ENCODE results near the gene OSCAR. TPM values are rescaled to one million over a fixed set of nuclear protein-coding genes. Genes with fewer than 3 reads are reported as not detected.
A peak's percentile ranks its signal among the peaks of the same experiment; 100 is the strongest.

OSCAR gene
- total RNA-seq, 1 donor from 2014 or later: 0.20 TPM

GRCh38 chr19:54114340-54115108 is 13.9 kb upstream of the OSCAR start:
- Histone ChIP-seq H2AFZ (ENCODE audit: low read depth, low read length) (peak overlapping the region; percentile 96), H3K9ac (ENCODE audit: low read length) (peak overlapping the region; percentile 93), H3K27ac (ENCODE audit: low read depth, low read length) (peak overlapping the region; percentile 88), H3K27me3 (ENCODE audit: insufficient read depth, low read length) (no peaks in the 10 kb centered on the region), H3K4me2 (ENCODE audit: low read length) (peak overlapping the region; percentile 97), H3K36me3 (ENCODE audit: insufficient read depth, low read length) (peaks cover 7% of the 10 kb centered on the region), H3K79me2 (ENCODE audit: insufficient read depth, low read length) (peaks cover 46% of the 10 kb centered on the region), H3K4me3 (ENCODE audit: insufficient read depth, low read depth, low read length) (peak overlapping the region; percentile 94), H4K20me1 (ENCODE audit: insufficient read depth, low read length) (peaks cover 12% of the 10 kb centered on the region), H3K4me1 (ENCODE audit: insufficient read depth, low read length) (peaks cover 11% of the 10 kb centered on the region), H3K9me3 (ENCODE audit: insufficient read depth, low read depth, low read length) (no peaks in the 10 kb centered on the region)
- Mint-ChIP-seq H3K27me3 (ENCODE audit: low read depth, unreplicated experiment) (no peaks in the 10 kb centered on the region), H3K4me1 (ENCODE audit: low read depth, unreplicated experiment) (peaks cover 2% of the 10 kb centered on the region), H3K36me3 (ENCODE audit: low read depth, unreplicated experiment) (peaks cover 12% of the 10 kb centered on the region), H3K4me3 (ENCODE audit: unreplicated experiment) (peak overlapping the region; percentile 95), H3K9me3 (ENCODE audit: unreplicated experiment) (no peaks in the 10 kb centered on the region), H3K27ac (ENCODE audit: unreplicated experiment) (peak overlapping the region; percentile 96)
- peak; percentile 32 for DNase-seq (ENCODE audit: low read depth)
- TF ChIP-seq CTCF (IDR thresholded peaks at IDR 0.05; ENCODE audit: insufficient read depth, low read depth, low read length): no peak
- no peak for TF ChIP-seq EZH2 (IDR thresholded peaks at IDR 0.05; ENCODE audit: insufficient read depth, low read length)
- FAIRE-seq: no peak

- H3K4me1 Mint-ChIP-seq (ENCODE audit: low read depth, unreplicated experiment): no peaks in the 10 kb centered on the region
- no peak for FAIRE-seq
These were observed 9.0 kb upstream of the OSCAR start for GRCh38 chr19:54109651-54110050.

More at GRCh38 chr19:54109651-54110050, 9.0 kb upstream of the OSCAR start:
- Histone ChIP-seq H3K9me3 (ENCODE audit: insufficient read depth, low read depth, low read length) (no peaks in the 10 kb centered on the region), H3K27ac (ENCODE audit: low read depth, low read length) (no peak overlapping the region), H3K9ac (ENCODE audit: low read length) (no peak overlapping the region), H3K27me3 (ENCODE audit: insufficient read depth, low read length) (no peaks in the 10 kb centered on the region), H3K4me1 (ENCODE audit: insufficient read depth, low read length) (peaks cover 7% of the 10 kb centered on the region), H3K4me2 (ENCODE audit: low read length) (no peak overlapping the region), H3K79me2 (ENCODE audit: insufficient read depth, low read length) (peaks cover 30% of the 10 kb centered on the region), H2AFZ (ENCODE audit: low read depth, low read length) (no peak overlapping the region), H3K36me3 (ENCODE audit: insufficient read depth, low read length) (peaks cover 5% of the 10 kb centered on the region), H4K20me1 (ENCODE audit: insufficient read depth, low read length) (peaks cover 15% of the 10 kb centered on the region), H3K4me3 (ENCODE audit: insufficient read depth, low read depth, low read length) (no peak overlapping the region)
- Mint-ChIP-seq H3K9me3 (ENCODE audit: unreplicated experiment) (no peaks in the 10 kb centered on the region), H3K27ac (ENCODE audit: unreplicated experiment) (no peak overlapping the region), H3K27me3 (ENCODE audit: low read depth, unreplicated experiment) (no peaks in the 10 kb centered on the region), H3K4me3 (ENCODE audit: unreplicated experiment) (no peak overlapping the region), H3K36me3 (ENCODE audit: low read depth, unreplicated experiment) (peaks cover 19% of the 10 kb centered on the region)
- DNase-seq (ENCODE audit: low read depth): no peak
- no peak for TF ChIP-seq CTCF (IDR thresholded peaks at IDR 0.05; ENCODE audit: insufficient read depth, low read depth, low read length)
- TF ChIP-seq EZH2 (IDR thresholded peaks at IDR 0.05; ENCODE audit: insufficient read depth, low read length): no peak
